GM23248 (cell line): ENCODE measurements around the gene PTAFR. TPM values are rescaled to one million over a fixed set of nuclear protein-coding genes. Genes with fewer than 3 reads are reported as not detected.

Source experiments
- DNase-seq: peaks from one replicate; pipeline ENCODE4 v3.0.0-alpha.2; 2015
- H2AFZ ChIP-seq: fragments of 200-600 bp; sonication (generic); 2 replicates; pipeline ENCODE4 v1.6.1; 2016; ENCODE audit warnings: antibody characterized with exemption
- H3F3A ChIP-seq: fragments of 200-600 bp; sonication (generic); 2 replicates; pipeline ENCODE4 v1.6.1; 2016; ENCODE audit warnings: mild to moderate bottlenecking, antibody characterized with exemption, mixed run types; ENCODE audit not compliant: insufficient read depth
- H3K27ac ChIP-seq: fragments of 200-600 bp; sonication (generic); 2 replicates; pipeline ENCODE4 v1.5.1; 2016; ENCODE audit warnings: mild to moderate bottlenecking
- H3K27me3 ChIP-seq: fragments of 200-600 bp; sonication (generic); replicated peaks from 2 replicates; pipeline ENCODE4 v1.6.1; 2016; ENCODE audit warnings: mild to moderate bottlenecking; ENCODE audit not compliant: insufficient read depth
- H3K36me3 ChIP-seq: fragments of 200-600 bp; sonication (generic); 2 replicates; pipeline ENCODE4 v1.6.1; 2016; ENCODE audit warnings: low read depth, mild to moderate bottlenecking
- H3K4me1 ChIP-seq: fragments of 200-600 bp; sonication (generic); 2 replicates; pipeline ENCODE4 v1.6.1; 2016; ENCODE audit warnings: mild to moderate bottlenecking; ENCODE audit not compliant: insufficient read depth
- H3K4me2 ChIP-seq: fragments of 200-600 bp; sonication (generic); one replicate; pipeline ENCODE4 v1.6.1; 2016; ENCODE audit warnings: mild to moderate bottlenecking; ENCODE audit not compliant: unreplicated experiment
- H3K4me3 ChIP-seq: fragments of 200-600 bp; sonication (generic); 2 replicates; pipeline ENCODE4 v1.5.1; 2016; ENCODE audit warnings: mild to moderate bottlenecking
- H3K79me2 ChIP-seq: fragments of 200-600 bp; sonication (generic); 2 replicates; pipeline ENCODE4 v1.6.1; 2016; ENCODE audit warnings: mild to moderate bottlenecking; ENCODE audit not compliant: insufficient read depth
- H3K9ac ChIP-seq: fragments of 200-600 bp; sonication (generic); 2 replicates; pipeline ENCODE4 v1.6.1; 2016; ENCODE audit warnings: mild to moderate bottlenecking
- H3K9me2 ChIP-seq: fragments of 200-600 bp; sonication (generic); 2 replicates; pipeline ENCODE4 v1.6.1; 2016; ENCODE audit warnings: mixed run types, mild to moderate bottlenecking, moderate library complexity; ENCODE audit not compliant: insufficient read depth
- H3K9me3 ChIP-seq: fragments of 200-600 bp; sonication (generic); one replicate; pipeline ENCODE4 v1.6.1; 2017; ENCODE audit warnings: low read depth
- H4K20me1 ChIP-seq: fragments of 200-600 bp; sonication (generic); 2 replicates; pipeline ENCODE4 v1.6.0; 2016; ENCODE audit not compliant: insufficient read depth
- EZH2 ChIP-seq: fragments of 200-600 bp; sonication (generic); IDR thresholded peaks from 2 replicates; pipeline ENCODE4 v1.6.1; 2018; ENCODE audit warnings: antibody characterized with exemption, mild to moderate bottlenecking; ENCODE audit not compliant: insufficient read depth, poor library complexity, severe bottlenecking
- EZH2phosphoT487 ChIP-seq: fragments of 200-600 bp; sonication (generic); IDR thresholded peaks from 2 replicates; pipeline ENCODE4 v1.6.1; 2018; ENCODE audit warnings: antibody characterized with exemption, moderate library complexity, mild to moderate bottlenecking, low read depth; ENCODE audit not compliant: insufficient read depth
- WGBS, 2 experiments: methylation state at CpG; one replicate each; pipeline ENCODE4 v1.1.6; 2015 to 2017; ENCODE audit warnings: low lambda C conversion rate in 2 of 2, low coverage in 1 of 2; ENCODE audit errors: missing lambda C conversion rate in 2 of 2; 5-methylcytosine and 5-hydroxymethylcytosine counted together
- in situ Hi-C: fragments of 300-500 bp; cut with MboI; formaldehyde crosslinking; loops from 2 replicates; pipeline ENCODE4 v1.15.0; 2020
- polyA plus RNA-seq: library from polyadenylated mRNA; unstranded; fragments of >200 nt; fragmentation: Nextera tagmentation; extraction: Ambion mirVana; gene quantifications from 2 replicates; pipeline ENCODE4 v1.2.1, GENCODE V29; 2016
- total RNA-seq: library from RNA; depleted of rRNA; stranded (reverse); fragments of >200 nt; shearing (Covaris generic); gene quantifications from 2 replicates; pipeline ENCODE4 v1.2.3, GENCODE V29; 2014

Gene PTAFR
- total and polyA plus RNA-seq, 2 experiments from 2014 or later, result not detected

DNA sequence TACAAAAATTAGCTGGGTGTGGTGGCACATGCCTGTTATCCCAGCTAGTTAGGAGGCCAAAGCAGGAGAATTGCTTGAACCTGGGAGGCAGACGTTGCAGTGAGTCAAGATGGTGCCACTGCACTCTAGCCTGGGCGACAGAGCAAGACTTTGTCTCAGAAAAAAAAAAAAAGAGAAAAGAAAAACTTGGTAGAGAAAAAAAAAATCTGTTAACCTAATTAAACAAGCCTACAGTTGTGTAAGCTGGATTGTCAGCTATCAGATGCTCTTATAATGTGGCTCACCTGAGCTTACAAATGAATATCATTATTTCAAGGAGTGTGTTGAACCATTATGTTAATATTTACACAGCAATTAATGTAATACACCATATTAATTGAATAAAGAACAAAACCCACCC lies 61.6 kb downstream of the PTAFR start:
- H2AFZ ChIP-seq, result no peak overlapping the region
- peaks cover 10% of the 10 kb centered on the region; the same call in 1 of the 2 replicates for H3K4me1 ChIP-seq
- WGBS, 2 experiments, result 55 to 62% methylated on average over 2 of the region's 2 CpGs
- no peak for DNase-seq
- no peak overlapping the region for H3K4me2 ChIP-seq
- H3K79me2 ChIP-seq, result no peaks in the 10 kb centered on the region
- H3F3A ChIP-seq, result no peaks in the 10 kb centered on the region
- H3K27me3 ChIP-seq, result no peaks in the 10 kb centered on the region
- TF ChIP-seq EZH2phosphoT487 (no peak), EZH2 (no peak)
- no peaks in the 10 kb centered on the region for H3K36me3 ChIP-seq
- in situ Hi-C loops, result no loop called here
- H3K9ac ChIP-seq, result no peak overlapping the region
- no peak overlapping the region for H3K4me3 ChIP-seq
- no peaks in the 10 kb centered on the region for H3K9me3 ChIP-seq
- no peaks in the 10 kb centered on the region for H4K20me1 ChIP-seq
- no peaks in the 10 kb centered on the region for H3K9me2 ChIP-seq
- H3K27ac ChIP-seq, result no peak overlapping the region

GRCh38 chr1:28113242-28113572 lies 63.3 kb downstream of the PTAFR start:
- 66 to 73% methylated on average over 3 of the region's 3 CpGs for WGBS, 2 experiments
- TF ChIP-seq EZH2, result no peak
- TF ChIP-seq EZH2phosphoT487, result no peak
- H3K9ac ChIP-seq, result no peak overlapping the region
- no peak overlapping the region for H3K4me3 ChIP-seq
- no peaks in the 10 kb centered on the region for H3K9me2 ChIP-seq
- no peak overlapping the region for H3K4me2 ChIP-seq
- in situ Hi-C loops, result no loop called here
- H3K79me2 ChIP-seq, result no peaks in the 10 kb centered on the region
- DNase-seq, result no peak
- H3K27me3 ChIP-seq, result no peaks in the 10 kb centered on the region
- peak overlapping the region; percentile 71 for H2AFZ ChIP-seq
- 0 out of 2 replicates have a peak overlapping the region, but pooled peaks have one; percentile 21 for H3K27ac ChIP-seq
- H3K9me3 ChIP-seq, result no peaks in the 10 kb centered on the region
- no peaks in the 10 kb centered on the region for H3F3A ChIP-seq
- H4K20me1 ChIP-seq, result no peaks in the 10 kb centered on the region
- no peaks in the 10 kb centered on the region for H3K36me3 ChIP-seq
- H3K4me1 ChIP-seq, result peaks cover 10% of the 10 kb centered on the region; the same call in 1 of the 2 replicates

- in situ Hi-C loops, result no loop called here
- Histone ChIP-seq H4K20me1 (no peaks in the 10 kb centered on the region), H3K27ac (0 out of 2 replicates have a peak overlapping the region, but pooled peaks have one; percentile 21), H3K27me3 (no peaks in the 10 kb centered on the region), H3K4me3 (no peak overlapping the region), H3K79me2 (no peaks in the 10 kb centered on the region), H3K9me3 (no peaks in the 10 kb centered on the region), H3K9me2 (no peaks in the 10 kb centered on the region), H3K4me1 (peaks cover 10% of the 10 kb centered on the region; the same call in 1 of the 2 replicates), H3F3A (no peaks in the 10 kb centered on the region), H3K9ac (no peak overlapping the region), H3K4me2 (peak overlapping the region; percentile 38), H3K36me3 (no peaks in the 10 kb centered on the region), H2AFZ (peak overlapping the region; percentile 71)
- DNase-seq, result peak; percentile 77
- TF ChIP-seq EZH2phosphoT487 (no peak), EZH2 (no peak)
- WGBS, 2 experiments, result 39 to 45% methylated on average over 5 of the region's 5 CpGs
Observed at GRCh38 chr1:28112388-28113241, 63.9 kb downstream of the PTAFR start.

- Histone ChIP-seq H3K9me2 (no peaks in the 10 kb centered on the region), H4K20me1 (no peaks in the 10 kb centered on the region), H3F3A (no peaks in the 10 kb centered on the region), H3K4me1 (peaks cover 10% of the 10 kb centered on the region; the same call in 1 of the 2 replicates), H3K79me2 (no peaks in the 10 kb centered on the region), H3K27ac (no peak overlapping the region), H3K9me3 (no peaks in the 10 kb centered on the region), H3K4me3 (no peak overlapping the region), H2AFZ (0 out of 2 replicates have a peak overlapping the region, but pooled peaks have one; percentile 14), H3K27me3 (no peaks in the 10 kb centered on the region), H3K4me2 (no peak overlapping the region), H3K36me3 (no peaks in the 10 kb centered on the region), H3K9ac (no peak overlapping the region)
- peak; percentile 25 for DNase-seq
- in situ Hi-C loops, result no loop called here
- TF ChIP-seq EZH2 (no peak), EZH2phosphoT487 (no peak)
- 95 to 96% methylated on average over 2 of the region's 2 CpGs for WGBS, 2 experiments
Observed at GRCh38 chr1:28111157-28111556, 65.3 kb downstream of the PTAFR start.
